ENCODE data around the gene SRGAP2B. TPM values are rescaled to one million over a fixed set of nuclear protein-coding genes. Genes with fewer than 3 reads are reported as not detected.
"Not testable (repeated sequence)": the region's sequence is repeated elsewhere in the genome, so short reads cannot be mapped to it uniquely, and the experiment has no call there.

SRGAP2B gene
- total RNA-seq, 1 experiment from 2014 or later: 24.2 TPM

DNA sequence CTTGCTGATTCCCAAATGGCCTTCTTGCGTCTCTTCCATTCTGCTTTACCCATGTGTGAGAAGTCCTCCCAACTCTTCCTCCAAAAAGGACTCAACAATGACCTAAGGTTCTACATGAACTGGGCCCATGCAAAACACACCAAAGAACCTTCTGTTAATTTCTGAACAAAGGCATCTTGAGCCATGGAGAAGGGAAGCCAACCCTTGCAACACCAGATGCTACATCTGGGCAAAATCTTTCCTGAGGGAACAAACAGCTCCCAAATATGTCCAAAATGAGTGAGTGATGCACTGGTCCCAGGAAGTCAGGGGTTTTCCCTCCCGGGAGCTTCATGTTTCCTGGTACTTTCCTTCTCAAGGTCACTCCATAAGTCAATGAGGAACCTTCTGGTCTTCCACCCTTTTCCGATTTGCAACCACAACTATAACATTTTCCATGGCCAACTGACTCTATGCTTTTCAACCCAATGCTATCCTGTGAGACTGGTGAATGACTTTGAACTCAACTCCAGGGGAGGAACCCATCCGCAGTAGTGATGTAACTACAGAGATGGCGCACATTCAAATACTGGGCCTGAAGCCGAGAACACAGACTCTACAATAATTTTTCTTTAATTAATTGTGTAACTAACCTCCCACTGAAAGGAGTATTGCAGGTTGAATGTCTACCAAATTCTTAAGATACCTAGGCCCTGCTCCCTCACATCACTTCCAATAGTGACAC, 112.2 kb downstream of the SRGAP2B start:
- not testable (repeated sequence) for H3K27me3 ChIP-seq (replicated peaks); H3K4me1 ChIP-seq (replicated peaks); H3K9me3 ChIP-seq (replicated peaks); H3K36me3 ChIP-seq; H3K4me3 ChIP-seq; H3K27ac ChIP-seq; DNase-seq (ENCODE audit: low read depth in 1 of 2, low spot score in 2 of 2)

DNA sequence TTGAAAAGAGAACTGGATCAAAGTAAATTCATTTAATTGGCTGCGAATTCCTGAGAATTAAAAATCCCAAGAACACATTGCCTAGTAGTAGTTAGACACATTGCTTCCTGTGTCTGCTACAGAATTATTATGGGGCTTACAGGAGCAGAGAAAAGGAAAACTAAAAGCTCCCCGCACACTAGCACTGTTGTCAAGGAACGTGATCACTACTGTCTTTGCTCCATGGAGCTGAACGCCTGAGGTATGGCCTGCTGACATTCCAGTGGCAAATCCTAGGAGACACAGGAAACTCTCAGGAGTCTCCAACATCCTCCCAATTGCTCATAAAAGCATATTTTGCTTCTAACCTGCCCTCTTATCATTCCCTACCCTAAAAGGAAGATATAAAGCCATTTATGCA, 114.0 kb downstream of the SRGAP2B start:
- not testable (repeated sequence) for H3K27me3 ChIP-seq (replicated peaks); H3K4me1 ChIP-seq (replicated peaks); H3K4me3 ChIP-seq; DNase-seq (ENCODE audit: low read depth in 1 of 2, low spot score in 2 of 2); H3K27ac ChIP-seq; H3K36me3 ChIP-seq; H3K9me3 ChIP-seq (replicated peaks)

DNA sequence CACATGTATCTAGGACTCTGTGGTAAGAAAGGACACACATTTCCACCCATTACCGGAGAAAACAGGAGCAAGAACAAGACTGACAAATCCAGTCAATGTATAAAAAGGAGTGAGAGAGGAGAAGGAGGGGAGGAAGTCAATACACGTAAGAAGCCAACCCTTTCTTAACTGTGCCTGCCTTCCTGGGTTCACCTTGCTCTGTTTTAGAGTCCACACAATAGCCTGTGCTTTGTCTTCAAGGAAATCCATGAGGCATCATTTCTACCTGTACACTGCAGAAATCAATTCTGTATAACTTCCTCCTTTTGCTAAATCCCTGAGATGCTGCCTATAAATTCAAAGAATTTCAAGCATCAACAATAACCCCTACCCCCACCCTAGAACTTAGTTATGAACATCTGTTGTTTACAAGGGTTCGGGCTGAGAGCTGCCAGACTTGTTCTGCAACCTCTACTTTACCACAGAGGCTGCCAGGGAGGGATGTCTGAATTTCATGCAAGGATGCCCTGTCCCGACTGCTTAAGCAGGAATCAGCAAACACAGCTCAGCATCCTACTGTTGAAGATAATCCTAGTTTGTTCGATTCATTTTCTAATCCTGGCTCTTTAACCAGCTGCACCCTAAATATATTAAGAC, 115.0 kb downstream of the SRGAP2B start:
- H3K27me3 ChIP-seq (replicated peaks); H3K36me3 ChIP-seq; H3K9me3 ChIP-seq (replicated peaks); H3K4me1 ChIP-seq (replicated peaks); H3K4me3 ChIP-seq; H3K27ac ChIP-seq; DNase-seq (ENCODE audit: low read depth in 1 of 2, low spot score in 2 of 2): not testable (repeated sequence)

DNA sequence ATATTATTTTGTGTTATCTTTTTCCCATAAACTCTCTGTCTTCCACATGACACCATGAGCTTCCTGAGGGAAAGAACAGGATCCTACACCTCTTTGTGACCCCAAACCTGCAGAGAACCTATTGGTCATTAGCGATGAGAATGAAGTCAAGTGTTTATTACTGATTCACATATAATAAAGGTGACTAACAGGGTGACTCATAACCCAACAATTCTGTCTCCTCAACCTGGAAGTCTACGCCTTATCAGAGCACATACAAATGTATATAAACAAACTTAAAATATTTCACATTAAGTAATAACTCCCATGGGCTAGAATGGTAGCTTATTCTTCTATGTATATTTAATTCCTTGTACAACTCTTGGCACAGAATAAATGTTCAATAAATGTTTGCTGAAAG, 117.3 kb downstream of the SRGAP2B start:
- not testable (repeated sequence) for H3K4me3 ChIP-seq; H3K27ac ChIP-seq; H3K9me3 ChIP-seq (replicated peaks); DNase-seq (ENCODE audit: low read depth in 1 of 2, low spot score in 2 of 2); H3K36me3 ChIP-seq; H3K4me1 ChIP-seq (replicated peaks); H3K27me3 ChIP-seq (replicated peaks)

DNA sequence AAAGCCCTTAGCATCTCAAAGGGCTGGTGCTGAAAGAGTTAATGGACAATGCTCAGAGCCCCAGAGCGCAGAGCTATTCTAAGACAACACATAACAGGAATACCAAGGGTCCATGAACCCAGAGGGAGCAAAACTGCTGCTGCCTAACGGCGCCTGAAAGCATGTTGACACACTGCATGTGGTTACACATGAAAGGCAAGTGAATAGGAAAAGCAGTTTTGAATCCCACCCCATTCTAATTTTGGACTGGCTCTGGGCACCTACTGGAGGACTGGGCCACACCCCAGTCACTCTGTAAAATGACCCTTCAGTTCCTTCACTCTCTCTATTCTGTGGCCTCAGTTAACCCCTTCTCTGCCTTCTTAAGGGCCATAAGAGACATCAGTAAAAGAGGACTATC, 123.2 kb downstream of the SRGAP2B start:
- H3K4me1 ChIP-seq (replicated peaks); H3K4me3 ChIP-seq; H3K27me3 ChIP-seq (replicated peaks); H3K27ac ChIP-seq; H3K9me3 ChIP-seq (replicated peaks); H3K36me3 ChIP-seq; DNase-seq (ENCODE audit: low read depth in 1 of 2, low spot score in 2 of 2): not testable (repeated sequence)

DNA sequence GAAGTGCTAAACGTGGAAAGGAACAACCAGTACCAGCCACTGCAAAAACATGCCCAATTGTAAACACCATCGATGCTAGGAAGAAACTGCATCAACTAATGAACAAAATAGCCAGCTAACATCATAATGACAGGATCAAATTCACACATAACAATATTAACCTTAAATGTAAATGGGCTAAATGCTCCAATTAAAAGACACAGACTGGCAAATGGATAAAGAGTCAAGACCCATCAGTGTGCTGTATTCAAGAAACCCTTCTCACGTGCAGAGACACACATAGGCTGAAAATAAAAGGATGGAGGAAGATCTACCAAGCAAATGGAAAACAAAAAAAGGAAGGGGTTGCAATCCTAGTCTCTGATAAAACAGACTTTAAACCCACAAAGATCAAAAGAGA, 128.6 kb downstream of the SRGAP2B start:
- not testable (repeated sequence) for H3K9me3 ChIP-seq (replicated peaks); H3K36me3 ChIP-seq; H3K27me3 ChIP-seq (replicated peaks); H3K27ac ChIP-seq; H3K4me3 ChIP-seq; H3K4me1 ChIP-seq (replicated peaks); DNase-seq (ENCODE audit: low read depth in 1 of 2, low spot score in 2 of 2)

DNA sequence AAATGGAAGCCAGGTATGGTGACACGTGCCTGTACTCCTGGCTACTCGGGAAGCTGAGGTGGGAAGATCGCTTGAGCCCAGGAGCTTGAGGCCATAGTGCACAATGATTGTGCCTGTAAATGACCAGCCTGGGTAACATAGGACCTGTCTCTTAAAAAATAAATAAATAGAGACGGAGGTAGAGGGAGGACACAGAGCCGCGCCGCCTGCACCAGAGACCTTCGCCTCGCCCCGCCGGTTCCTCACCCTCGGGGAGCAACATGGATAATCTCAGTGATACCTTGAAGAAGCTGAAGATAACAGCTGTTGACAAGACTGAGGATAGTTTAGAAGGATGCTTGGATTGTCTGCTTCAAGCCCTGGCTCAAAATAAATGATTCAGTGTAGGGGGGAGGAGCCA, 130.4 kb downstream of the SRGAP2B start:
- DNase-seq (ENCODE audit: low read depth in 1 of 2, low spot score in 2 of 2); H3K4me1 ChIP-seq (replicated peaks); H3K4me3 ChIP-seq; H3K27me3 ChIP-seq (replicated peaks); H3K27ac ChIP-seq; H3K9me3 ChIP-seq (replicated peaks); H3K36me3 ChIP-seq: not testable (repeated sequence)

DNA sequence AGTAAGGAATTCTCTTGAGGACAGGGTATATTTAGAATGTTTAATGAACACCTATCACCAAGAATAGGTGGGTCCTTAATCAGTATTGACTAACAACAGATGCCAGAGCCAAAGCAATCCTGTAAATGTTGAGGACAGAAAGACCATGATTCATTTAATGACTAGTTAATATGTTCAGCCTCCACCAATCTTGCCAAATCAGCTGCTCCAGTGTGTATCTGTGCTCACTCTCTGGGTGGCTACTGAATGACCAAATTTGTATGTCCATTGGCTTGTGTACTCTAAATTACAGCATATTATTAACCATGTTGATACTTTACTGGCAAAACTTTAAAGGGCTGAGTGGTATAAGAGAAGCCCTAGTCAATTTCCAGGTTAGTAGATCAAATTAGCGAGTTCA, 130.9 kb downstream of the SRGAP2B start:
- not testable (repeated sequence) for DNase-seq (ENCODE audit: low read depth in 1 of 2, low spot score in 2 of 2); H3K9me3 ChIP-seq (replicated peaks); H3K27me3 ChIP-seq (replicated peaks); H3K36me3 ChIP-seq; H3K4me3 ChIP-seq; H3K4me1 ChIP-seq (replicated peaks); H3K27ac ChIP-seq

DNA sequence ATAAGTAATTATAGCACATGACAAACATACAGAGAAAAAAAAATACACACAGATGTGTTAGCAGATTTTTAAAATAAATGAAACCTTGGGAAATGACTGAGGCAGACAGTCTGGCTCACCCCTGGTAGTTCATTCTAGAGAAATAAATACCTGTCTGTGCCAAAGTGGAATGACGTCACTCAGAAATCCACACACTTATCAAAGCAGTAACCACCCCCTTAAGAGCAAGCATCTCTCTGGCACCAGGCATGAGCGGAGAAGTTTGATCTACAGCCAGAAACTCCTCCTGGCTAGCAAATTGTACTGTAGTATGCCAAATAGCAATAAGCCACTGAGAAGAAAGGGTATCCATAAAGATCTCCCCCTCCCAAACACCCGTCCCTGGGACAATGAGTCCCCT, 131.6 kb downstream of the SRGAP2B start:
- not testable (repeated sequence) for H3K27ac ChIP-seq; H3K27me3 ChIP-seq (replicated peaks); H3K9me3 ChIP-seq (replicated peaks); H3K4me1 ChIP-seq (replicated peaks); DNase-seq (ENCODE audit: low read depth in 1 of 2, low spot score in 2 of 2); H3K4me3 ChIP-seq; H3K36me3 ChIP-seq

DNA sequence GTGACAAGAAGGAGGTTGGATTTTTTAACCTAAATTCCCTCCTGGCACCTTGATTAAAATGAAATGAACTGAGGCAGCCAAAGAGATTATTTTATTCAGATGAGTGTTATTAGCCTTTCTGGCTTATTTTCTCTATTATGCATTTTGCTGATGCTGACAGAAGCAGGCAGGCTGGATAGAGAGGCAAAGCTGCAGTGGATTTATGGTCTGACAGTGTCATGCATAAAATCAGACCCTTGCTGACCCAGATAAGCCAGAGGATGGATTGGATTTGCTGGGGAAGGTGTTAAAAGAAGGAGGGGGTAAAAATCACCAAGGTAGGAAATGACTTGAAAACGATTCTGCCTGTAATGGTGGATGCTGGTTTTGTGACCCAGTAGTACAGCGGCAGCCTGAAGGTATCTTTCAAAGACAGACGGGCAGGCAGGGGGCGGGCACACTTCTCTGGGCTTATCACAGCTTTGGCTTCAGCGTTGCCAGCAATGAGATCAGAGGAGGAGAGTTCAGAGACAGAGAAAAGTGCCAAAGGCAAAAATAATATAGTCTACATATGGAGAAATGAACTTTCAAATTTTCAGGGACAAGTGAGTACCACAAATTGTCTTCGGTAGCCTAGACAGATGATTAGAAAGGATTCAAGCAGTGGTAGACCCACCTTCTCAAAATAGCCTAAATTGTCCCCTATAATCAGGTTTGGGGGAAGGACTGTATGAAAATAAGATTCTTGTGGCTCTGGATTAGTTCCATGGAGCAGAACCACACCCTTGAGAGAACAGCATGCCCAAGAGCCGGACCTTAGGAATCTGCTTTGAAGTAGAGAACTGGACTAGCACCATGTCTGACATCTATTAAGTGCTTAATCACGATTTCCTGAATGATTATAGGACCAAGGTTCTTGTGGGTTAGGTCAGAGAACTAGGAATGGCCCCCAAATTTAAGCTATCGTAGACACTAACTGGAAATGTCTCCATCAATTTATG, 133.2 kb downstream of the SRGAP2B start:
- H3K27me3 ChIP-seq (replicated peaks); H3K27ac ChIP-seq; H3K4me3 ChIP-seq; H3K4me1 ChIP-seq (replicated peaks); DNase-seq (ENCODE audit: low read depth in 1 of 2, low spot score in 2 of 2); H3K36me3 ChIP-seq; H3K9me3 ChIP-seq (replicated peaks): not testable (repeated sequence)

DNA sequence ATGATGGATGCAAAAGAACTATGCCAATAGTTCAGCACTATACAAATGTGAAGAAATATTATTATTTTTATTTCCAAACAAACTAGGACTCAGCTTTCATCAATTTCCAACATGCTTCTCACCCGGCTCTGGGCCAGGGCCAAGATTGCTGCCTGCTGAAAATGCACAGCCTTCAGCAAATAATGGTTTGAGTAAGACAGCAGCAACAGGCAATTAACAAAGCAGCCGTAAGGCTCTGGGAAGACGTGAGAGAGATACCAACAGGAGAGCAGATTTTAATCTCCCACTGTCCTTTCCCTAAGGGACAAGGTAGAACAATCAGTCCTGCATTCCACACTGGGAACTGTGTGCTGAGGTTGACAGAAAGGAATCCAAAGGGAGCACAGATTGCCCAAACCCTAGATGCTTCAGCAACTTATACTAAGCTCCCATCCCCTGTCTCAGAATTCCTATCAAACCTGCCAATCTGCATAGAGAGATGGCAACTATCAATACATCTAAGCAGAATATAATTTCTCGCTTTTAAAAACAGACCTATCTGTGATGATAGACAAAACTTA, 134.1 kb downstream of the SRGAP2B start:
- not testable (repeated sequence) for H3K27me3 ChIP-seq (replicated peaks); H3K9me3 ChIP-seq (replicated peaks); DNase-seq (ENCODE audit: low read depth in 1 of 2, low spot score in 2 of 2); H3K4me1 ChIP-seq (replicated peaks); H3K27ac ChIP-seq; H3K4me3 ChIP-seq; H3K36me3 ChIP-seq

DNA sequence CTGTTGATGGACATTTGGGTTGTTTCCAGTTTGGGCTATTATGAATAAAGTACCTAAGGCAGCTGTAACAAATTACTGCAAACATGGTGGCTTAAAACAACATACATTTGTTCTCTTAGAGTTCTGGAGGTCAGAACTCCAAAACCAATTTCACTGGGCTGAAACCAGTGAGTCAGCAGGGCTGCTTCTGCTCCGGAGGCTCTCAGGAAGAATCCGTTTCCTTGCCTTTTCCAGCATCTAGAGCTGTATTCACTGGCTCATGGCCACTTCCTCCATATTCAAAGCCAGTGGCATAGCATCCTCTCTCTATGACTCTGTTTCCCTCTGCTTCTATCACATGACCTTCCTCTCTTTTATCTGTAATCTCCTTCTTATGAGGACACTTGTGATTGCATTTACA, 146.7 kb downstream of the SRGAP2B start:
- H3K27ac ChIP-seq; H3K4me1 ChIP-seq (replicated peaks); H3K27me3 ChIP-seq (replicated peaks); H3K4me3 ChIP-seq; DNase-seq (ENCODE audit: low read depth in 1 of 2, low spot score in 2 of 2); H3K9me3 ChIP-seq (replicated peaks); H3K36me3 ChIP-seq: not testable (repeated sequence)

DNA sequence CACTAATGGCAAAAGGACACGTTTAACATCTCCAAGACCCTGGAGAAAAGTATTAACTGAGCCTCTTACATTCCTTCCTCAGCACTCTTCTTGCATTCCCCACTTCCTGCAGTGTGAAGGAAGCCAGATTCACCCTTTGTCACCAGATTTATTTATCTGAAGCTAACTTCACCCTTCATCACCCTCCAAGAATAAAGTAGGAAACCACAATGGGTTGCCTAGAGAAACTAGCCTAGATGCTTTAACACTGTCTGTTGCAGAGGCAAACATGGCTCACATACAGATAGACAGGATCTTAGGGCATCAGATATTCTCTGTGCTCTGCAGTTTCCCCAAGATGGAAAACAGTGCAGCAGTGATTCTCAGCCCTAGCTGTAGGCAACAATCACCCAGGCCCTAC, 147.6 kb downstream of the SRGAP2B start:
- H3K9me3 ChIP-seq (replicated peaks); H3K27me3 ChIP-seq (replicated peaks); H3K4me1 ChIP-seq (replicated peaks); DNase-seq (ENCODE audit: low read depth in 1 of 2, low spot score in 2 of 2); H3K27ac ChIP-seq; H3K4me3 ChIP-seq; H3K36me3 ChIP-seq: not testable (repeated sequence)

Measured in SJSA1 (cell line).